Panc1 (cell line): ENCODE data around the gene HELZ. TPM values are rescaled to one million over a fixed set of nuclear protein-coding genes. Genes with fewer than 3 reads are reported as not detected.

Experiments
- ATAC-seq: fragments of 200-7000 bp; cut with Tn5 transposase; 2 replicates; pipeline ENCODE4 v1.9.1; 2020; ENCODE audit warnings: mild to moderate bottlenecking, moderate library complexity
- BruUV-seq: library from RNA; stranded (reverse); fragments of 400-500 nt; replicated peaks from 2 replicates; lab custom pipeline; 2021; lab: Mats Ljungman, UMichigan
- CTCF ChIA-PET: fragments of 300-600 bp; sonication (Branson Sonifier 250); formaldehyde crosslinking; loops from one replicate; lab custom pipeline; 2022; ENCODE audit warnings: antibody characterized with exemption; lab: Charles Lee
- POLR2A ChIA-PET: fragments of 300-600 bp; sonication (Branson Sonifier 250); formaldehyde crosslinking; loops from one replicate; lab custom pipeline; 2022; ENCODE audit warnings: antibody characterized with exemption; lab: Charles Lee
- DNase-seq: peaks from one replicate; pipeline ENCODE4 v3.0.0-alpha.2; 2010; ENCODE audit warnings: low read depth, low spot score
- H3K27ac ChIP-seq: 2 replicates; pipeline ENCODE4 v1.5.1; 2011; ENCODE audit warnings: mild to moderate bottlenecking, low read length, inconsistent platforms
- H3K27me3 ChIP-seq: fragments of 200-500 bp; sonication (Bioruptor generic); 2 replicates; pipeline ENCODE4 v1.6.0; 2014; ENCODE audit warnings: low read length, inconsistent platforms; ENCODE audit not compliant: control insufficient read depth, insufficient read depth
- H3K36me3 ChIP-seq: fragments of 200-500 bp; sonication (Bioruptor generic); 2 replicates; pipeline ENCODE4 v1.5.1; 2014; ENCODE audit warnings: inconsistent platforms, mild to moderate bottlenecking, low read length, moderate library complexity; ENCODE audit not compliant: control insufficient read depth, insufficient read depth
- H3K4me1 ChIP-seq: 2 replicates; pipeline ENCODE4 v1.5.1; 2011; ENCODE audit warnings: inconsistent platforms, mild to moderate bottlenecking, low read length, moderate library complexity; ENCODE audit not compliant: control insufficient read depth, insufficient read depth
- H3K4me3 ChIP-seq, 2 experiments: 2 replicates each; pipeline ENCODE4 v1.5.1; 2011 to 2012; ENCODE audit warnings: low read depth in 2 of 2, low read length in 2 of 2, mild to moderate bottlenecking in 2 of 2, inconsistent platforms in 1 of 2, moderate library complexity in 1 of 2
- H3K9me3 ChIP-seq: fragments of 200-500 bp; sonication (Bioruptor generic); 2 replicates; pipeline ENCODE4 v1.5.1; 2014; ENCODE audit warnings: low read depth, mild to moderate bottlenecking, inconsistent platforms, low read length, moderate library complexity; ENCODE audit not compliant: control insufficient read depth, insufficient read depth
- CTCF ChIP-seq: fragments of 450-650 bp; IDR thresholded peaks from 2 replicates; pipeline ENCODE4 v1.5.1; 2017; ENCODE audit warnings: mild to moderate bottlenecking
- POLR2AphosphoS5 ChIP-seq: IDR thresholded peaks from 2 replicates; pipeline ENCODE4 v1.6.1; 2012; ENCODE audit warnings: mild to moderate bottlenecking, low read depth, low read length, moderate library complexity
- SIN3A ChIP-seq: IDR thresholded peaks from 2 replicates; pipeline ENCODE4 v1.6.1; 2012; ENCODE audit warnings: low read depth, mild to moderate bottlenecking, low read length, moderate library complexity, borderline replicate concordance; ENCODE audit not compliant: insufficient read depth
- TCF7L2 ChIP-seq: IDR thresholded peaks from 2 replicates; pipeline ENCODE4 v1.6.1; 2011; ENCODE audit warnings: mild to moderate bottlenecking, low read depth, low read length, inconsistent platforms
- in situ Hi-C: cut with HindIII; loops from 2 replicates; pipeline ENCODE4 v1.10.0; 2016; ENCODE audit warnings: low sequenced_read_pairs, low pct_unique_long_range_greater_than_20kb
- intact Hi-C: fragments of 100-400 bp; cut with micrococcal nuclease; formaldehyde crosslinking; loops from one replicate; pipeline ENCODE4 v1.10.0; 2022; ENCODE audit not compliant: unreplicated experiment
- total RNA-seq: library from RNA; stranded (reverse); gene quantifications from one replicate; pipeline ENCODE4 v1.2.1, GENCODE V29; 2021; ENCODE audit not compliant: unreplicated experiment
- TF ChIP-seq, protein P1 (sequence below), 2 experiments: IDR thresholded peaks; 2 replicates each; pipeline ENCODE4 v1.6.1; 2011 to 2012; ENCODE audit warnings: low read depth in 2 of 2, control low read depth in 1 of 2, low read length in 1 of 2, mild to moderate bottlenecking in 1 of 2, moderate library complexity in 1 of 2; ENCODE audit not compliant: insufficient read depth in 1 of 2

The HELZ gene
- total RNA-seq, 1 experiment from 2014 or later = 15.0 TPM

DNA sequence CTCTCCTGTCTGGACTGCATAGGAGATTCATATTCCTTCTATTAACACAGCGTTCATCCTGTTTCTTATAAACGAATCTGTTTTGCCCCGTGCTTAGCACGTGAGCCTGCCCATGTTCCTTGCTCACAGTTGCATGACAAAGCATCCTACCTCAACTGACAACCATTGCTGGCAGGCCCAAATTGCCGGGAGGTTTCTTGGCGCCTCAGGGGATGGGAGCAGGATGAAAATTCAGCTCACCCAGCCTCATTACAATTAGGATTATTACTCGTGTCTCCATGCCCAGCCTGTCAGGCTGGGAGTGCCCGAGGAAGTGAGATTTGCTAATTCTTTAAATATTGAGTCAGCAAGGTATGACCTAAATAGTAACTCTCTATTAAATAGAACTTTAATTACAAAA is 36.7 kb upstream of the HELZ start:
- in situ Hi-C loops (no loop called here), intact Hi-C loops (no loop called here)
- ChIA-PET POLR2A (no interaction called here), CTCF (no interaction called here)
- no TSS peak for BruUV-seq
- no peak overlapping the region for H3K27ac ChIP-seq
- no peaks in the 10 kb centered on the region for H3K27me3 ChIP-seq
- H3K4me3 ChIP-seq = no peak overlapping the region
- H3K4me1 ChIP-seq = no peaks in the 10 kb centered on the region
- TF ChIP-seq TCF7L2 (no peak), POLR2AphosphoS5 (no peak)
- H3K36me3 ChIP-seq = no peaks in the 10 kb centered on the region
- H3K9me3 ChIP-seq = no peaks in the 10 kb centered on the region
- DNase-seq = no peak
- ATAC-seq = no peak

DNA sequence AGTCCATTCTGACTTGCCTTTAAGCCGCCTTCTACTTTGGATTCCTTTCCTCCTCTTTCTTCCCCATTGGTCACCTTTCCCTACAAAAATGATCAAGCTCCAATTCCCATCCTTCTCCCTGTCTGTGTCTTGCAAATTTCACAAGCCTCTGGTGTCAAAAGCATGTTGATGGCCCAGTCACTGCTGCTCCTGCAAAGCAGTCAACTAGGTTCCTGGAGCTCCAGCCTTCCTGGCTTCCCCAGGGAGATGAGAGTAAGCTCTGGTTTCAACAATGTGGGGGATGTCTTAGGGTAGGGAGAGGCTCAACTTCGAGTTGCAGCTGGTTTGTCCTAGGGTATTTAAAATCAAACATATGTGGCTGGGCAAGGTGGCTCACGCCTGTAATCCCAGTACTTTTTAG is 36.1 kb upstream of the HELZ start:
- Histone ChIP-seq H3K36me3 (no peaks in the 10 kb centered on the region), H3K27ac (no peak overlapping the region), H3K27me3 (no peaks in the 10 kb centered on the region), H3K4me3 (no peak overlapping the region), H3K4me1 (no peaks in the 10 kb centered on the region), H3K9me3 (no peaks in the 10 kb centered on the region)
- no peak for ATAC-seq
- DNase-seq = no peak
- no peak for TF ChIP-seq TCF7L2
- TF ChIP-seq CTCF = no peak
- TF ChIP-seq, protein P1, sequence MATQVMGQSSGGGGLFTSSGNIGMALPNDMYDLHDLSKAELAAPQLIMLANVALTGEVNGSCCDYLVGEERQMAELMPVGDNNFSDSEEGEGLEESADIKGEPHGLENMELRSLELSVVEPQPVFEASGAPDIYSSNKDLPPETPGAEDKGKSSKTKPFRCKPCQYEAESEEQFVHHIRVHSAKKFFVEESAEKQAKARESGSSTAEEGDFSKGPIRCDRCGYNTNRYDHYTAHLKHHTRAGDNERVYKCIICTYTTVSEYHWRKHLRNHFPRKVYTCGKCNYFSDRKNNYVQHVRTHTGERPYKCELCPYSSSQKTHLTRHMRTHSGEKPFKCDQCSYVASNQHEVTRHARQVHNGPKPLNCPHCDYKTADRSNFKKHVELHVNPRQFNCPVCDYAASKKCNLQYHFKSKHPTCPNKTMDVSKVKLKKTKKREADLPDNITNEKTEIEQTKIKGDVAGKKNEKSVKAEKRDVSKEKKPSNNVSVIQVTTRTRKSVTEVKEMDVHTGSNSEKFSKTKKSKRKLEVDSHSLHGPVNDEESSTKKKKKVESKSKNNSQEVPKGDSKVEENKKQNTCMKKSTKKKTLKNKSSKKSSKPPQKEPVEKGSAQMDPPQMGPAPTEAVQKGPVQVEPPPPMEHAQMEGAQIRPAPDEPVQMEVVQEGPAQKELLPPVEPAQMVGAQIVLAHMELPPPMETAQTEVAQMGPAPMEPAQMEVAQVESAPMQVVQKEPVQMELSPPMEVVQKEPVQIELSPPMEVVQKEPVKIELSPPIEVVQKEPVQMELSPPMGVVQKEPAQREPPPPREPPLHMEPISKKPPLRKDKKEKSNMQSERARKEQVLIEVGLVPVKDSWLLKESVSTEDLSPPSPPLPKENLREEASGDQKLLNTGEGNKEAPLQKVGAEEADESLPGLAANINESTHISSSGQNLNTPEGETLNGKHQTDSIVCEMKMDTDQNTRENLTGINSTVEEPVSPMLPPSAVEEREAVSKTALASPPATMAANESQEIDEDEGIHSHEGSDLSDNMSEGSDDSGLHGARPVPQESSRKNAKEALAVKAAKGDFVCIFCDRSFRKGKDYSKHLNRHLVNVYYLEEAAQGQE (IDR thresholded peaks at IDR 0.05; ENCODE audit: insufficient read depth in 1 of 2, low read depth in 2 of 2, low read length in 1 of 2) = no peak
- TF ChIP-seq SIN3A = no peak
- no peak for TF ChIP-seq POLR2AphosphoS5
- in situ Hi-C loops (no loop called here), intact Hi-C loops (no loop called here)
- ChIA-PET POLR2A (no interaction called here), CTCF (no interaction called here)
- BruUV-seq = no TSS peak

- no peak overlapping the region for H3K27ac ChIP-seq
- in situ Hi-C loops (no loop called here), intact Hi-C loops (no loop called here)
- H3K36me3 ChIP-seq = no peaks in the 10 kb centered on the region
- no peaks in the 10 kb centered on the region for H3K4me1 ChIP-seq
- BruUV-seq = no TSS peak
- ChIA-PET POLR2A (no interaction called here), CTCF (no interaction called here)
- no peak for TF ChIP-seq SIN3A
- no peak for TF ChIP-seq POLR2AphosphoS5
- TF ChIP-seq TCF7L2 = no peak
- TF ChIP-seq, protein P1 (IDR thresholded peaks at IDR 0.05; ENCODE audit: insufficient read depth in 1 of 2, low read depth in 2 of 2, low read length in 1 of 2) = no peak
- TF ChIP-seq CTCF = no peak
- no peaks in the 10 kb centered on the region for H3K9me3 ChIP-seq
- no peak overlapping the region for H3K4me3 ChIP-seq
- H3K27me3 ChIP-seq = no peaks in the 10 kb centered on the region
- no peak for ATAC-seq
- no peak for DNase-seq
Measured at GRCh38 chr17:67280279-67280678, 35.3 kb upstream of the HELZ start.
